Occipital lobe (tissue), 2 donors: ENCODE results near the gene RPL9. TPM values are rescaled to one million over a fixed set of nuclear protein-coding genes. Genes with fewer than 3 reads are reported as not detected.
"Not testable (repeated sequence)": the region's sequence is repeated elsewhere in the genome, so short reads cannot be mapped to it uniquely, and the experiment has no call there.

Experiments
- DNase-seq: peaks from one replicate; lab custom pipeline; 2025; lab: John Stamatoyannopoulos, UW
- total RNA-seq: library from RNA; depleted of rRNA; stranded (reverse); fragments of >200 nt; gene quantifications from one replicate; pipeline ENCODE4 v1.2.3, GENCODE V29; 2014

RPL9 gene
- total RNA-seq, result 3,277 TPM

- DNase-seq, result peak; percentile 87
Observed at GRCh38 chr4:39458505-39459300, at the start of gene RPL9, which contains the start of gene LIAS. TSS of gene RPL9 (minus strand) at chr4:39458922. CDS start at chr4:39458439, 483 bp downstream. TSS of gene LIAS (plus strand) at chr4:39459056. CDS start at chr4:39459118, 62 bp downstream.

GRCh38 chr4:39505581-39505980 is 46.9 kb upstream of the RPL9 start:
- no peak for DNase-seq

GRCh38 chr4:39504538-39504937 is 45.8 kb upstream of the RPL9 start:
- no peak for DNase-seq

- DNase-seq, result not testable (repeated sequence)
Observed at GRCh38 chr4:39502664-39503035, 43.9 kb upstream of the RPL9 start.

- no peak for DNase-seq
Observed at GRCh38 chr4:39502019-39502663, 43.4 kb upstream of the RPL9 start.

GRCh38 chr4:39498727-39499020 is 40.0 kb upstream of the RPL9 start:
- DNase-seq, result no peak

- no peak for DNase-seq
Observed at GRCh38 chr4:39497909-39498726, 39.4 kb upstream of the RPL9 start.

- DNase-seq, result no peak
Observed at GRCh38 chr4:39495446-39496213, 36.9 kb upstream of the RPL9 start.

- DNase-seq, result no peak
Observed at GRCh38 chr4:39494354-39494753, 35.6 kb upstream of the RPL9 start.

GRCh38 chr4:39490322-39490721 is 31.6 kb upstream of the RPL9 start:
- no peak for DNase-seq

- DNase-seq, result no peak
Observed at GRCh38 chr4:39486221-39486804, 27.6 kb upstream of the RPL9 start.

- no peak for DNase-seq
Observed at GRCh38 chr4:39484582-39485272, 26.0 kb upstream of the RPL9 start.

GRCh38 chr4:39480902-39481695 is 22.4 kb upstream of the RPL9 start:
- DNase-seq, result no peak

- DNase-seq, result no peak
Observed at GRCh38 chr4:39480251-39480650, 21.5 kb upstream of the RPL9 start.

- DNase-seq, result no peak
Observed at GRCh38 chr4:39476187-39476895, 17.6 kb upstream of the RPL9 start.

- no peak for DNase-seq
Observed at GRCh38 chr4:39472396-39472795, 13.7 kb upstream of the RPL9 start.

GRCh38 chr4:39470402-39470801 is 11.7 kb upstream of the RPL9 start:
- DNase-seq, result no peak

GRCh38 chr4:39469429-39470077 is 10.8 kb upstream of the RPL9 start:
- DNase-seq, result no peak

- DNase-seq, result no peak
Observed at GRCh38 chr4:39467464-39467863, 8.7 kb upstream of the RPL9 start.
